A549 (cell line): ENCODE measurements around the gene CBFA2T2. TPM values are rescaled to one million over a fixed set of nuclear protein-coding genes. Genes with fewer than 3 reads are reported as not detected.

Source experiments
- ATAC-seq, 2 experiments: fragments of 200-7000 bp in 1 of 2; fragments of >200 bp in 1 of 2; cut with Nextera tagmentation in 1 of 2; cut with Tn5 transposase in 1 of 2; 3 replicates each; pipeline versions ENCODE4 v1.8.0 to v1.9.1; 2018 to 2020; ENCODE audit warnings: mild to moderate bottlenecking in 1 of 2, moderate library complexity in 1 of 2
- CTCF ChIA-PET: fragments of 300-600 bp; sonication (Branson Sonifier 250); formaldehyde crosslinking; extraction: SDS; loops from one replicate; lab custom pipeline; 2021; ENCODE audit warnings: antibody characterized with exemption, inconsistent platforms; lab: Yijun Ruan, JAX
- POLR2A ChIA-PET: fragments of 350-600 bp; formaldehyde crosslinking; extraction: SDS; loops from one replicate; lab custom pipeline; 2021; ENCODE audit warnings: antibody characterized with exemption, inconsistent platforms; lab: Yijun Ruan, JAX
- DNase-seq, 2 experiments: peaks; one replicate each; pipeline versions ENCODE4 v3.0.0 to v3.0.0-alpha.2; 2011 to 2016; ENCODE audit warnings: low read depth in 1 of 2, low spot score in 1 of 2
- FAIRE-seq: peaks from 2 replicates; lab custom pipeline; 2011; peaks lifted over from hg19 to GRCh38; lab: Jason Lieb, UNC
- H3K27ac ChIP-seq, 2 experiments: fragments of >200 bp; sonication (Bioruptor Twin); formaldehyde crosslinking; 3 replicates each; pipeline ENCODE4 v1.5.1; 2016 to 2017
- H3K4me1 ChIP-seq: fragments of >200 bp; sonication (Bioruptor Twin); formaldehyde crosslinking; 3 replicates; pipeline ENCODE4 v1.6.1; 2016
- H3K4me2 ChIP-seq: fragments of >200 bp; sonication (Bioruptor Twin); formaldehyde crosslinking; 3 replicates; pipeline ENCODE4 v1.6.1; 2016
- H3K4me3 ChIP-seq: fragments of >200 bp; sonication (Bioruptor Twin); formaldehyde crosslinking; 3 replicates; pipeline ENCODE4 v1.5.1; 2016
- H3K9me3 ChIP-seq: fragments of >200 bp; sonication (Bioruptor Twin); formaldehyde crosslinking; 3 replicates; pipeline ENCODE4 v1.6.1; 2016
- ATOH8 ChIP-seq: fragments of 250-450 bp; sonication (Bioruptor Pico); IDR thresholded peaks from 2 replicates; pipeline ENCODE4 v1.5.0; 2020; ENCODE audit warnings: low read depth, mild to moderate bottlenecking, moderate library complexity
- BCL3 ChIP-seq: fragments of >200 bp; sonication (Bioruptor Twin); formaldehyde crosslinking; IDR thresholded peaks from 3 replicates; pipeline ENCODE4 v1.6.1; 2016
- CBX2 ChIP-seq: fragments of 200-600 bp; sonication (generic); IDR thresholded peaks from 2 replicates; pipeline ENCODE4 v1.6.1; 2016; ENCODE audit warnings: low read depth, mild to moderate bottlenecking, borderline replicate concordance
- CBX8 ChIP-seq: fragments of 200-600 bp; sonication (generic); IDR thresholded peaks from 2 replicates; pipeline ENCODE4 v1.6.1; 2016
- CHD2 ChIP-seq: fragments of 150-350 bp; IDR thresholded peaks from 2 replicates; pipeline ENCODE4 v1.6.1; 2014; ENCODE audit warnings: low read length; ENCODE audit not compliant: partially characterized antibody
- CTCF ChIP-seq: fragments of >200 bp; sonication (Bioruptor Twin); formaldehyde crosslinking; IDR thresholded peaks from 3 replicates; pipeline ENCODE4 v1.5.1; 2016
- ESRRA ChIP-seq: fragments of 150-350 bp; IDR thresholded peaks from 2 replicates; pipeline ENCODE4 v1.6.1; 2014; ENCODE audit warnings: mild to moderate bottlenecking, low read length, borderline replicate concordance
- FOXS1 ChIP-seq: fragments of 250-450 bp; sonication (Bioruptor Pico); IDR thresholded peaks from 2 replicates; pipeline ENCODE4 v1.5.0; 2020; ENCODE audit warnings: mild to moderate bottlenecking, moderate library complexity
- HOXA7 ChIP-seq: fragments of 250-450 bp; sonication (Bioruptor Pico); IDR thresholded peaks from 2 replicates; pipeline ENCODE4 v1.5.0; 2020; ENCODE audit warnings: mild to moderate bottlenecking, moderate library complexity
- HOXB5 ChIP-seq: fragments of 250-450 bp; sonication (Bioruptor Pico); IDR thresholded peaks from 2 replicates; pipeline ENCODE4 v1.5.0; 2020; ENCODE audit warnings: mild to moderate bottlenecking, moderate library complexity
- MYC ChIP-seq: IDR thresholded peaks from 2 replicates; pipeline ENCODE4 v1.6.1; 2012; ENCODE audit warnings: mild to moderate bottlenecking, inconsistent platforms, low read length, improper control_type of control experiment, borderline replicate concordance
- NFE2L2 ChIP-seq: fragments of 150-350 bp; conservative IDR thresholded peaks from 2 replicates; pipeline ENCODE4 v1.6.1; 2014; ENCODE audit warnings: low read length
- PBX3 ChIP-seq: IDR thresholded peaks from 2 replicates; pipeline ENCODE4 v1.6.1; 2012
- RCOR1 ChIP-seq: fragments of 150-350 bp; IDR thresholded peaks from 2 replicates; pipeline ENCODE4 v1.6.1; 2014; ENCODE audit warnings: antibody characterized with exemption, low read length, low read depth
- REST ChIP-seq: fragments of 200-600 bp; sonication (generic); IDR thresholded peaks from 2 replicates; pipeline ENCODE4 v1.6.1; 2016; ENCODE audit warnings: antibody characterized with exemption, mild to moderate bottlenecking, moderate library complexity
- RNF2 ChIP-seq: fragments of 200-600 bp; sonication (generic); IDR thresholded peaks from 2 replicates; pipeline ENCODE4 v1.6.1; 2016; ENCODE audit warnings: low read depth, mild to moderate bottlenecking, antibody characterized with exemption, moderate library complexity, borderline replicate concordance
- USF2 ChIP-seq: fragments of 450-650 bp; IDR thresholded peaks from 2 replicates; pipeline ENCODE4 v1.6.1; 2014; ENCODE audit warnings: antibody characterized with exemption
- ZC3H11A ChIP-seq: fragments of 450-650 bp; IDR thresholded peaks from 2 replicates; pipeline ENCODE4 v1.6.1; 2014; ENCODE audit warnings: antibody characterized with exemption, mild to moderate bottlenecking
- WGBS: methylation state at CpG from one replicate; pipeline ENCODE4 v1.1.6; 2017; ENCODE audit errors: missing lambda C conversion rate; 5-methylcytosine and 5-hydroxymethylcytosine counted together
- polyA plus RNA-seq, 4 experiments: library from polyadenylated mRNA; depleted of rRNA in 3 of 4; stranded (reverse); fragments of >200 nt; fragmentation: RNase III in 1 of 4; extraction: RNeasy Plus Mini Kit Qiagen cat#74134 plus additional on column Dnase treatment in 1 of 4; gene quantifications; 2 replicates in 3 of 4; 3 replicates in 1 of 4; pipeline ENCODE4 v1.2.3, GENCODE V29; 2011 to 2017

Gene CBFA2T2
- polyA plus RNA-seq, 2 of the 4 experiments (the other 2 are of a cell fraction), result 6.8 to 9.4 TPM

- TF ChIP-seq REST (no peak), RNF2 (no peak), ZC3H11A (no peak), MYC (no peak)
These were observed 32.4 kb downstream of the CBFA2T2 start (continued) for GRCh38 chr20:33522256-33522820.

- DNase-seq (no peak), FAIRE-seq (no peak), ATAC-seq (no peak)
- Histone ChIP-seq H3K27ac (no peak overlapping the region), H3K9me3 (no peaks in the 10 kb centered on the region), H3K4me2 (no peak overlapping the region), H3K4me3 (no peak overlapping the region), H3K4me1 (0 out of 3 replicates have a peak, but pooled peaks cover 4% of the 10 kb centered on the region)
- 84% methylated on average over 3 of the region's 3 CpGs for WGBS
- CTCF ChIA-PET, result no interaction called here
- TF ChIP-seq USF2 (no peak), HOXA7 (CRISPR knock-in tag) (no peak), ESRRA (no peak)
- POLR2A ChIA-PET, result no interaction called here
These were observed 34.4 kb downstream of the CBFA2T2 start for GRCh38 chr20:33524261-33524660.

GRCh38 chr20:33526769-33527168, 36.9 kb downstream of the CBFA2T2 start:
- POLR2A ChIA-PET, result no interaction called here
- 82% methylated on average over 2 of the region's 2 CpGs for WGBS
- H3K9me3 ChIP-seq, result no peaks in the 10 kb centered on the region
- FAIRE-seq (no peak), ATAC-seq (no peak), DNase-seq (no peak)
- H3K4me3 ChIP-seq, result no peak overlapping the region
- no peak overlapping the region for H3K27ac ChIP-seq
- H3K4me2 ChIP-seq, result no peak overlapping the region
- H3K4me1 ChIP-seq, result 0 out of 3 replicates have a peak, but pooled peaks cover 4% of the 10 kb centered on the region
- TF ChIP-seq MYC, result no peak
- TF ChIP-seq CTCF, result no peak
- TF ChIP-seq RCOR1, result no peak
- no peak for TF ChIP-seq NFE2L2
- no peak for TF ChIP-seq CBX8
- no peak for TF ChIP-seq HOXB5 (CRISPR knock-in tag)
- TF ChIP-seq PBX3, result no peak
- TF ChIP-seq CBX2, result no peak
- TF ChIP-seq FOXS1 (CRISPR knock-in tag), result no peak
- no peak for TF ChIP-seq CHD2
- TF ChIP-seq ATOH8, result no peak
- TF ChIP-seq ZC3H11A, result no peak
- TF ChIP-seq BCL3, result no peak
- TF ChIP-seq HOXA7 (CRISPR knock-in tag), result no peak
- CTCF ChIA-PET, result interaction anchor here (0.6 to 0.8 kb wide), 2 partner anchors 14 to 69 kb away, joined by 3 read pairs; no protein-coding TSS in a partner anchor
